Measurements from ENCODE around the gene B9D1.

Gene B9D1

GRCh38 chr17:19380481-19381301 is 18.2 kb upstream of the B9D1 start:
- no peak for DNase-seq (ENCODE audit: low read depth in 2 of 2)
- TF ChIP-seq CTCF (IDR thresholded peaks at IDR 0.05; ENCODE audit: low read depth, low read length), result no peak
- H3K4me3 ChIP-seq (replicated peaks in 1 of 2; ENCODE audit: low read depth in 2 of 2, low read length in 2 of 2), result no peak overlapping the region

- DNase-seq (ENCODE audit: low read depth in 2 of 2), result no peak
- peak overlapping the region; percentile 85 to 94 for H3K4me3 ChIP-seq (replicated peaks in 1 of 2; ENCODE audit: low read depth in 2 of 2, low read length in 2 of 2)
- no peak for TF ChIP-seq CTCF (IDR thresholded peaks at IDR 0.05; ENCODE audit: low read depth, low read length)
Observed at GRCh38 chr17:19379361-19380065, 17.0 kb upstream of the B9D1 start.

- no peak for DNase-seq (ENCODE audit: low read depth in 2 of 2)
- H3K4me3 ChIP-seq (replicated peaks in 1 of 2; ENCODE audit: low read depth in 2 of 2, low read length in 2 of 2), result peak within 1 kb of the TSS; percentile 85 to 94
- no peak for TF ChIP-seq CTCF (IDR thresholded peaks at IDR 0.05; ENCODE audit: low read depth, low read length)
Observed at GRCh38 chr17:19378416-19379360, 16.2 kb upstream of the B9D1 start, which contains the start of gene MAPK7. MAPK7 (plus strand) TSS chr17:19378498; CDS start chr17:19378901, 403 bp downstream.

GRCh38 chr17:19377602-19378415 is 15.3 kb upstream of the B9D1 start:
- peak overlapping the region; percentile 85 to 94 for H3K4me3 ChIP-seq (replicated peaks in 1 of 2; ENCODE audit: low read depth in 2 of 2, low read length in 2 of 2)
- peak; percentile 99 to 100 for DNase-seq (ENCODE audit: low read depth in 2 of 2)
- no peak for TF ChIP-seq CTCF (IDR thresholded peaks at IDR 0.05; ENCODE audit: low read depth, low read length)

GRCh38 chr17:19376811-19377210 is 14.3 kb upstream of the B9D1 start:
- H3K4me3 ChIP-seq (replicated peaks in 1 of 2; ENCODE audit: low read depth in 2 of 2, low read length in 2 of 2), result peak overlapping the region; percentile 71 to 94
- no peak for TF ChIP-seq CTCF (IDR thresholded peaks at IDR 0.05; ENCODE audit: low read depth, low read length)
- DNase-seq (ENCODE audit: low read depth in 2 of 2), result no peak

Data from cardiac fibroblast (primary cell).